GM18870 (cell line): ENCODE results near the gene SIGLEC7.

ENCODE experiments used
- ATAC-seq: cut with Tn5 transposase; IDR thresholded peaks from one replicate; pipeline ENCODE4 v1.9.1; 2021; ENCODE audit warnings: moderate library complexity; ENCODE audit not compliant: unreplicated experiment

SIGLEC7 gene

DNA sequence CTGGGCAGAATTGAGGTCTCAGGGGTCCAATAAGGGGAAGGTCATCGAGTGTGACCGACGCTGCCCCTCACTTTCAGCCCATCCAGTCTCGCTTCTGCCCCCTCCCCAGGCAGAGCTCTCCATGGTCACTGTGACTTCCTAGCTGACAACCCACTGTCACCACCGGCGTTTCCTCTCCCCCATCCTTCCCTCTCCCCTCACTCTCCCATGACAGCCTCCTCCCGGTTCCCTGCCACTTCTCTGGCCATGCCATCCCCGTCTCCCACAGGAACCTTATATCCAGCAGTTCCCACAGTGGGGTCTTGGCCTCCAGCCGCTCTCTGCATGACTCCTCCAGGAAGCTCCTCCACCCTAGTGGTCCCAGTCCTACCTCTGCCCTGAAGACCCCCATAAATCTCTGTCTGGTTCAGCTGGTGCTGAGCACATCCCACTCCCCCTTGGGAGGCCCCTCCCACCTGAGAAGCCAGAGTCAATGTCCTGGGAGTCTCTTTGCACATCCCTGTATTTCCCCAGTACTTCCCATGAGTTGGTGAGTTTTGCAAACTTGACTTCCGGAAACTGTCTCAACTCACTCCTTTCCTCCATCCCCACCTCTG, 58.1 kb downstream of the SIGLEC7 start:
- no peak for ATAC-seq

DNA sequence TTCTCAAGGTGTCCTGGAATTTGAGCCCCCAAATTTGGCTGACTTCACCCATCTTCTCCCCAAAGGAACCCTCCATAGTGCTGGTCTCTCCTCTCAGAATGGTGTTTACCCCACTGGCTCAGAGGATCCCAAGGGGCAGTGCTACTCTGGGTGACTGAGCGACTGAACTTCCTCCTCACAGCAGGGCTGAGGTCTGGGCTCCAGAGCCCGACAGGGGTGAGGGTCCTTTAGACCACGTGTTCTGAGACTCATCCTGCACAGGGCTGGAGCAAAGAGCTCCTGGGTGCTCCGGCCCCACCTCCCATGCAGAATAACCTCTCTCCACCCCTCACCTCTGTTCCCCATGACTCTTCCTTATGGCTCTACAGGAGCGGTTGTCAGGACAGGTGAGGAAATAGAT, 59.6 kb downstream of the SIGLEC7 start:
- ATAC-seq = no peak
